ENCODE results near the gene THBS1.
A peak's percentile ranks its signal among the peaks of the same experiment; 100 is the strongest.

The THBS1 gene

DNA sequence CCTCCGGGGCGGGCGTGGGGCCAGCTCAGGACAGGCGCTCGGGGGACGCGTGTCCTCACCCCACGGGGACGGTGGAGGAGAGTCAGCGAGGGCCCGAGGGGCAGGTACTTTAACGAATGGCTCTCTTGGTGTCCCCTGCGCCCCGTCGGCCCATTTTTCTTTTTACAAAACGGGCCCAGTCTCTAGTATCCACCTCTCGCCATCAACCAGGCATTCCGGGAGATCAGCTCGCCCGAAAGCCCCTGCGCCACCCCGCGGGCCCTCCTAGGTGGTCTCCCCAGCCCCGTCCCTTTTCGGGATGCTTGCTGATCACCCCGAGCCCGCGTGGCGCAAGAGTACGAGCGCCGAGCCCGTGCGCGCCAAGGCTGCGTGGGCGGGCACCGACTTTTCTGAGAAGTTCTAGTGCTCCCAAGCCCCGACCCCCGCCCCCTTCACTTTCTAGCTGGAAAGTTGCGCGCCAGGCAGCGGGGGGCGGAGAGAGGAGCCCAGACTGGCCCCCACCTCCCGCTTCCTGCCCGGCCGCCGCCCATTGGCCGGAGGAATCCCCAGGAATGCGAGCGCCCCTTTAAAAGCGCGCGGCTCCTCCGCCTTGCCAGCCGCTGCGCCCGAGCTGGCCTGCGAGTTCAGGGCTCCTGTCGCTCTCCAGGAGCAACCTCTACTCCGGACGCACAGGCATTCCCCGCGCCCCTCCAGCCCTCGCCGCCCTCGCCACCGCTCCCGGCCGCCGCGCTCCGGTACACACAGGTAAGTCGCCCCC lies at the start of gene THBS1:
THBS1 (plus strand) TSS at position 595 of the 757 bp plus-strand sequence. CDS start 779 bp downstream, outside the sequence.
- peak; percentile 14 for DNase-seq

DNA sequence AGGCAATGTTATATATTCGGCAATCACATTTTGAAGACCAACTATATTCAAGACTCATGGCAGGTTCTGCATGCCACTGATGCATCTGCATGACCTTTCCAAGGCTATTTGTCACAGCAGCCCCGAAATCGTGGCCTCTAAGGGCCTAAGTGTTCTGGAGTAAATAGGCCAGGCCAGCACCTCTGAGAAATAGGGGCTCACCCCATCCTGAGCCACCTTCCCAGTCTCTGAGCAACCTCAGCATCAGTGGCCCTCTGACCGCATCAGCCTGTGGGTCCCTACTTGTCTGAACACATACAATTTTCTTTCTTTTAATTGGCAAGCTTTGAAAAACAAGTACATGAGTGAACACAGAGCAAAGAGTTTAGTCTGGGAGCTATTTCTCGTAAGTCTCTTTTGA lies 45.9 kb upstream of the THBS1 start:
- no peak for DNase-seq

DNA sequence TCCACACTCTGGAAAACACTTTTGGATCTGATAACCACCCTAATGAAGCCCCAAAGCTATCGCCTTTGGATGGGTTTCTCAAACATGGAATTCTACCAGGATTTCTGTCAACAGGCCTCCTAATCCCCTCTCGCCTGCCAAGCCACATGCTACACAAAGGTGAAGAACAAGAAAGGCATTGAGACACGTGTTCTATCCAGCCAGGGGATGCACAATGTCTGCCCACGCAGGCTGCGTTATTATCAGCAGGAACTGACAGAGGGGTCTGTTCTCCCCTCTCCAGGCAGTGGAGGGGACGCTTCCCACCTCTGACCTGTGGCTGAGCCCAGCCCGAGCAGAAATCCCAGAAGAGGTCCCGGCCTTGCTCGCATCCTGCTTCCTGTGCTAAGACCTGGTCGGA lies 45.4 kb upstream of the THBS1 start:
- DNase-seq: no peak

DNA sequence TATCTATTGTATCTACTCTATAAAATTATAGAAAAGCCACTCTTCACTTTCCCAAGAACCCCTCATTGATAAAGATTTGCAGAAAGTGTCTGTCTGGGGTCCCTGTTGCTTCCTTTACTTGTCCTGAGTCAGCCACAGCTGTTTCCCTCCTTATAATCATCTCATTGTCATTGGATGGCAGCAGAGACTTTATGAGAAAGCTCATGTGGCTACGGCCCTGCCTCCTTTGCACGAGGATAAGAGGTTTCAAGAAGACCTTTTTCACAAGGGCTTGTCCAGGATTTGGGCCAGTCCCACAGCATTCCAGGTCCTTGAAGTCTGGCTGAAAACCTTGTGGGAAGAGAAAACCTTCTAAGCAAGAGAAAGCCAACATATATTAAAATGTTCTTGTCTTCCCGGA lies 41.9 kb upstream of the THBS1 start:
- DNase-seq: no peak

DNA sequence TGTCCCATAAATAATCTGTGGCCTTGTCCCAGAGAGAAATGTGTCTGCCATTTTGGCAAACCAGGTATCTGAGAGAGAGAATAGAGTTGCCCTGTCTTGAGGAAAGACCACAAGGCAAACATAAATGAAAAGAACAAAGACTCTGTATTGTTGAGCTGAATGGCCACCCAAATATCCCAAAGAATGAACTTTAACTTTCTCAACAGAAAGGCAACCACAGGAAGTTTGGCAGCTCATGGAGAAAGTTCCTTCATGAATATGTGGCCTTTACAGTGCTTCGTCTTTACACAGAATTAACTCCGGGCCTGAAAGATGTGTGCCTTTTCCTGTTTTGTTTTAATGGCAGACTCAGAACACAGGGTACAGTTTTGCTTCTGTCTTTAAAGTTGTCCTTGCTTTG lies 41.4 kb upstream of the THBS1 start:
- no peak for DNase-seq

DNA sequence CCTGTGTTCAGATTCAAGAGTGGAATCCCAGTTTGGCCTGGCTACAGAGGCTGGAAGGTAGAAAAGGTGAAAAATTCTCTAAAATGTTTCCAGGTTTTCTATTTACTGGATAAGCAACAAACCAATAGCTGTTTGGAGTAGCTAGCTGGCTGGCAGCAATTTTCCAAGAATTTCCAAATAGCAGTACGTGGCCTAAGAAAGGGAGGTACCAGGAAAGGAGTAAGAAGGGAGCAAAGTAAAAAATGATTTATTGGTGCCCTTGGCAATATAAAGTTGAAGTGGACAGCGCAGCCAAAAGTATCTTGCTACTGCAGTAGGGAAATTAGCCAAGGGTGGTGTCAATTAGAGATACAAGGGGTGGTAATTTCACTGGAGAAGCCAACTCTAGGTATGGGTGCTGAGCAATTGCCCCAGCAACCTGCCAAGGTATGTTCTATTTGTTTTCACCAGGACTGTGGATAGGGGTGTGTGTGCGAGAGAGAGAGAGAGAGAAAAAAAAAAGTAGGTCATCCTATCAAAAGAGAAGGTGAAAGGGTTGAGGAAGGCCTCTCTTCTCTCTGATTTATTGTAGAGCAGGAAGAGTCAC lies 40.8 kb upstream of the THBS1 start:
- no peak for DNase-seq

DNA sequence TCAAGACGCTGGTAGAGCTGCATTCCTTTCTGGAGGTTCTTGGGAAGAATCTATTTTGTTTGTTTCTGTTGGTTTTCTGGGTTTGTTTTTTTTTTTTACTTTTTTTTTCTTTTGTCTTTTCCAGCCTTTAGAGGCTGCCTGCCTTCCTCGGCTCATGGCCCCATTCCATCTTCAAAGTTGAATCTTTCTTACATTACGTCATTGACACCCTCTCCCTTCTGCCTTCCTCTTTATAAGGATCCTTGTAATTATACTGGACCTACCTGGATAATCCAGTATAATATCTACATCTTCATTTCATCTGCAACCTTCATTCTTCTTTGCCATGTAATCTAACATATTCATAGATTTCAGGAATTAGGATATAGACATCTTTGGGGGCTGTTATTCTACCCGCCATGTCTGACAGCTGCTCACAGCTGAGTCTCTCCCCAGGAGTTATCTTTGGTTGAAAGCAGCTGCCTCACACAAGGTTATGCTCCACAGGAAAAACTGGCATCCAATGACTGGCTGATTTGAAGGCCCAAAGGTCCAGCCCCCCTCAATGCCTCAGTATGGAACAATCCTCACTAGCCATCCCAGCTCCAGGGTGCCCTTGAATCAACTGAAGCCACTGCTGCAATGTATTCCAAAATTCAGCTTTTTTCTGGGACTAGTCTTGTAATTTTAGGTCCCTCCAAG lies 38.4 kb upstream of the THBS1 start:
- DNase-seq: no peak

DNA sequence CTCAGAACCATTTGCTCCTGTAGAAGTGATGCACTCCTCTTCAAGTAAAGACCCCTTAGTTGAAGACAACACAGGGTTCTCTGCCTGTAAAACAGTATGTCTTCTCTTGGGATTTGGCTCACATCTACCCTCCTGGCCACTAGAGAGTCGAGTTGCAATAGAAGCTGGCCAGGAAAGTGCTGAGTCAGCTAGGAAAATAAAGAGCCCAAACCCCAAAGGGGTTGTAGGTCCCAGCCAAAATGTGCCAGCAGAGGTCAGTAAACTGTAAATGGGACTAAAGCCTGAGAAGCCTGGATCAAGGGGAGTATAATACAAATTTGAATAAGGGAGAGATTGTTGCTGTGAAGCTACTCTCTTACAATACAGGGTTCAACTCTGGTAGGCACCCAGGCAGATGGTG lies 37.2 kb upstream of the THBS1 start:
- DNase-seq: no peak

DNA sequence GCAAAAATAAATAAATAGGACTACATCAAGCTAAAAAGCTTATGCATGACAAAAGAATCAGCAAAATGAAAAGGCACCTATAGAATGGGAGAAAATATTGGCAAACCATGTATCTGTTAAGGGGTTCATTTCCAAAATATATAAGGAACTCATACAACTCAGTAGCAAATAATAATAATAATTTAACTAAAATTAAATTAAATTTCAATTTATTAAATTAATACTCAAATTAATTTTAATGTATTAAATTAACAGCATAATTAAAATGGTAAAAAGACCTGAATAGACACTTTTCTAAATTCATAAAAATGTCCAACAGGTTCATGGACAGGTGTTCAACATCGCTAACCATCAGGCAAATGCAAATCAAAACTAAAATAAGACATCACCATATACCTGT lies 34.0 kb upstream of the THBS1 start:
- DNase-seq: no peak

DNA sequence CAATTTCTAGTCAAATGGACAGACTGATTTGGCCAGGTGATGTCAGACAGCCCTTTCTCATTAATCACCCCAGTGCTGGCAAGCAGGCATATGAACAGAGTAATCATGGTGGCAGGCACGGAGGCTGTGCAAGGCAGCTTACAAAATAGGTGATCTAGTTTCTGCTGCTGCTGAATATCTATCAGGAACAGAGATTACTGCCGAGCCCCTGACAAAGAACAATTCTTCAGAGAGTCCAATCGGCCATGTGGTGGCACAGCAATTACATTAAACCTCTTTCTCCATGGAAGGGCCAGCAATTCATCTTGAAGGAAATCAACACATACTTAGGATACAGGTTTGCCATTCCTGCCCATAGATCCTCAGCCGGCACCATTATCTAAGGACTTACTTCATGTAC lies 32.3 kb upstream of the THBS1 start:
- DNase-seq: no peak

DNA sequence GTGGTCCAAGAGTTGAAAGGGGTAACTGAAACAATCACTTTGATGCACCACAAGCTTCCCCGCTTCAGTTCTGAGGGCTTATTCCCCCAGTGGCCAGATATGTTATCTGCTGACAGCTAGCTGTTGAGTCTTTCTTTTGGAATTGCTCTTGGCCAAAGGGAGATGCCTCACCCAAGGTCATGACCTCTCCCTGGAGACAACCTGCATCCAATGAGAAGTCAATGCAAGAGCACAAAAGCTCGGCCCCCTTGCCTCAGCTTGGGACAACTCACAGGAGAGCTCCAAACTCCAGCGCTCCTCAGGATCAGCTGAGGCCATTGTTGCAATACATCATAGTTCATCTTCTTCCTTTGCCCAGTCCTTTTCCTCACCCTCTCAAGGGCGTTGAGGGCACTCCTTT lies 31.0 kb upstream of the THBS1 start:
- no peak for DNase-seq

DNA sequence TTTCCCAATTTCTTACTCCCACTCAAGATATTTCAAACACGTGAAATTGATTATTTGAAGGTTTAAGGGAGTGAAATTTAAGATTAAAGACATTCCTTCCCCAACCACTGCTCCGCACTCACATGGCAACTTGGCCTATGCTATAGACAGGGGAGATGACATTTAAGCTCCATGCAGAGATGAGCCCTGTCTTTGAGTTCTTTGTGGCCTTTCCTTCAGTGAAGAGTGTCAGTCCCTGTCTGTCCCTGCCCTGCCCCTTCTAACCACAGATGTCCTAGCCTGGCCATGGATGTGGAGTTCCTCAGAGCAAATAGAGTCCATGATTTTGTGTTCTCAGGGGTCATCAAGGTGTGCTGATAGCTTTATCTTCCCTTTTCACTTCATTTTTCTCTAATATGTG lies 29.4 kb upstream of the THBS1 start:
- DNase-seq: no peak

DNA sequence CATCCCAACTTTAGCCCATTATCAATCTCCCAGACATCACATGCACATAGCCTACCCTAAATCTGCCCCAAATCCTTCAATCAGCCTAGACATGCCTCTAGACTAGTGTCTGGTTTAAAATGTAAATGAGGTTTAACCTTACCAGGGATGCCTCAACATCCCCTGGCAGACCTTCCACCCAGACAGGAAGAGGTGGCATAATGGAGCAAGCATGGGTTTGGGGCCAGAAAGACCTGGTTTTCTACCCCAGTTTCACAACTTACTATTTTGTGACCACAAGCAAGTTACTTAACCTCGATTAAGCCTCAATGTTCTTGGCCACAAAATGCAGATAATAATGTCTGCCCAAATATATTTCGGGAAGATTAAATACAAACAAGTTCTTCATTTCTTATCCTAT lies 28.3 kb upstream of the THBS1 start:
- no peak for DNase-seq

DNA sequence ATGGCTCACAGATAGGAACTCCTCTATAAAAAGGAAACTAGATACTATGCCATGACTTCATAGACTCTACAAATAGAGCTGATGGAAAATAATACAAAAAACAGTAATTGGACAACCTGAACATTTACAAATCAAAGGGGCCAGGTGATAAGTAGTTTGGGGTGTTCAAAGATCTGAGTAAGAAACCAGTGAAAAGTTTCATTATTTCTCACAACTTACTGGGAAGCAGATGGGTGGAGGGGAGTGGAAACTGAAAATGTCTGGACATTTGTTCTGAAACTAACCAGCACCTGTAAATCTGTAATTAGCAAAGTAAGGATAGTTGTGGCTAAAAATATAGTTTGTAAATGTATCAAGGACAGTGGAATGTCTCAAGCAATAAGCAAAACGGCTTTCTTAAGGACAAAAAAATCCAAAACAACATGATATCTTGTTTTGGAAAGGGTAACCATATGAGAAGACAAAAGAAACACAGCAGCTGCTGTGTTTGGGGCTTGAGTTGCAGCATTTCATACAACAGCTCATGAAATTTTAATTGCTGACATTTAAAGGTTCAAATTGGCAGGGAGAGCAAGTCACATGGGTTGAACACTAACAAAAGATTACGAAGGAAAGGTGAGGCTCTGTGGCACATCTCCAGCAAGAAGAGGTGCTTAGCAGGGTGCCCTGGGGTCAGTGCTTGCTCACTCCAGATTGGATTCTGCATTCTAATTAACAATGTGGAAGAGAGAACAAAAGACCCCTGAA lies 26.8 kb upstream of the THBS1 start:
- DNase-seq: no peak

DNA sequence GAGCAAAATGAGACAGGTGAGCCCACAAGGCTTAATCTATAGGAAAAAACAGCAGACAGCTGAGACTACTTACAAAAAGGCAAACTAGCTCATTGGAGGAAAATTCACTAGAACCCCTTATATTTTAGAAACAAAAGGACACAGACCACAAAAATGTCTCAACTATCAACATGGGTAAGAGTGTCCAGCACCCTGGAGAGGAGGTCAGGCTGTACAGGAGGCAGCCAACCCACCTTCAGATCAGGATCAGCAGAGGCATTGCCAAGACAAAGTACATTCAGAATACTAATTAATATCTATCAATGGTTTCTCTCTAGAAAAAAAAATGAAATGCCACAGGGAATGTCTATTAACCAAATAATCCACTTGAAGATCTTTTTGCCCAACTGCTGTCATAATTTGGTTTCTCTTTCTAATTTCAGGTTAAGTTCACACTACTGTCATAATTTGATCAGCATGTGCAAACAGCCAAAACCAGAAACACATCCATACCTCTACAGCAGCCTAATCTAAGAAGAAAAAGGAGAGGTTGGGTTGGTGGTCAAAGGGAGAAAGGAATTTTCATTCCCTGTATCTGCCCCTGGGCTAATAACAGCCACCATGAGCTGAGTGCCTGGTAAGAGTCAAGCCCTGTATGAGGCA lies 26.0 kb upstream of the THBS1 start:
- DNase-seq: no peak

DNA sequence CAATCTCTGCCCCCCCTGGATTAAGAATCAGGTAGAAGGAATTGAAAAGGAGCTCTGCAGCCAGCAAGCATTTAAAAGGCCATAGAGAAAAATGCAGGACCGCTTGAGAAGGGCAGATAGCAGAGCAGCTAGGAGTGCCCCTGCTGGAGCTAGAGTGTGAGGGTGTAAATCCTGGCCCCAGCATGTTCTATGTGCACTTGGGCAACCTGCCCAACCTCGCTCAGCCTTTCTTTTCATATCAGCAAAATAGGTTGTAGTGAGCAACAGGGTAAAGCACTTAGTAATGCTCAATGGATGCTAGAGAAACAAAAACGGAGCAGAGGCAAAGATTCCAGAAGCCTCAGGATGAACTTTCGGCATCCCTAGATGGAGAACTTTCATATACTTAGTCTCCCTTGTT lies 25.0 kb upstream of the THBS1 start:
- DNase-seq: no peak

DNA sequence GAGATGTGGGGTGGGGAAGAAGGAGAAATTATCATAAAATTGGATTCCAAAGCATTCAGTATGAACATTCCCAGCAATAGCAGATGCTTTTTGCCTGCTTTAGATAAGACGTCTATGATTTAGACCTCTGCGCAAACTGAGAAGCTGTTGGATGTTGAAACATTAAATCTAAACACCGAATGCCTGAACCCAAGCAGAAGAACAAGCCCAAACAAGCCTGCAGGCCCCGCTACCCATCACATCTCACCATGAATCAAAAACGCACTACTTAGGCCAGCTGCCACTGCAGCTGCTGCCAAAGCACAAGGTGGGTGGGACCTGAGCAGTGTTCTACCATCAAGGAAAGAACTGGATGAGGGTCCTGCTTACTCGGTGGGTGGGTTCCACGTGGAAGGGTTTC lies 24.4 kb upstream of the THBS1 start:
- no peak for DNase-seq

DNA sequence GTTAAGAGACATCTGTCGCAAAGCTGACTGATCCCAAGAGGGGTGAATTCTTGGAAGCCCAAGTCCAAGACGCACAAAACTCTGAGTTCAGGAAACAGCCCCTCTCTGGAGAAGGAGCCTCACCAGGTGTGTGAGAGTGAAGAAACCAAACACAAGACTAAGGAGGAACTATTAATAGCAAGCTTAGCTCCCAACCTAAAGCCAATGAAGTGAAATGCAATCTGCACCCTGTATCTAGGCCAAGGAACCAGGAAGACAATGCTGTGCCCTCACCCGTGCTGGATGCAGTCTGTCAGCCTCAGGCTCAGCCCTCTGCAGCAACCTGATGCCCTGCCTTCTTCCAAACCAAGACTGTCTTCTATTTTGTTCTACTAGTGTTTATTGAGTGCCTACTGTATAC lies 22.5 kb upstream of the THBS1 start:
- DNase-seq: no peak

DNA sequence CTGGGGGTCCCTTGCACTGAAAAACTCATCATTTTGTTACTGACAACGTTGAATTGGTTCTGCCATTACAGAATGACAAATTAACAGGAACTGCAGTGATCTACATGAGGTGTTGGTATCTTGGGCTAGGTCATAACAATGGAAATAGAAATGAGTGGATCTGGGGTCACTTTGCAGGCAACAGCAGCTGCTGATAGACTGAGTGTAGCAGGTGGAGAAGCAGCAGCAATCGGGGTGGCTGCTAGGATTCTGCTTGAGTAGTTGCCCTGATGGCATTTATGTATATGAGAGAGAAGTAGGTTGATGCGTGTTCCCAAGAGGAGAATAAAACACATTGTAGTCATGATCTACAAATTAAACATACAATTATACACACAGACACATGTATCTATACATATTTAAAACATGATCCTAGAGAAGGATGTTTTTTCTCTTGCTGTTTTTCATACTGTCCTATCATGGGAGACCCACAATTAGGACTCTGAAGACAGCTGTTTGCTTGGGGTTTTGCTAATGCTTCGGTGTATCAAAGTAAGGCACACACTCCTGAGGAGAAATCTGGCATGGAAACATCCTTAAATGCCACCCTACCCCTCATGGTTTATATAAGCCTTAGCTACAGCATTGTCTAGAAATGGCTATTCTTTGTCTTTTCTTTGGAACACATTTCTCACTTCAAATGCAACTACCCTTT lies 15.8 kb upstream of the THBS1 start:
- DNase-seq: no peak

DNA sequence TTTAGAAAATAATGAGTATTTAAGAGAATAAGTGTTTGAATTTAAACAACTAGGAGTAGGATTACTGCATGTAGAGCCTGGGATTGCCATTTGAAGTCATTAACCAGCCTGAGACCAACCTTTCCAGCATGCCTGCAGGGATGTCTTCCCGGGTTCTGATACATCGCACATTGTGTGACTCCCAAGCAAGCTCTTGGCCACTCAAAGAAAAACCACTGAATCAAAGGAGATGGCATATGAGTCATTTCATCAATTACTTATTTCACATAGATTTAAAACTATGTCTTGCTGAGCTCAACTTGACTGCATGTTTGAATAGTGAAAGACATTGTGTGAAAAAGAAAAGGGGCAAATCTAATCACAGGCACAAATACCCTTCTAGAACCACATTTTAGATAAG lies 15.0 kb upstream of the THBS1 start:
- DNase-seq: no peak

DNA sequence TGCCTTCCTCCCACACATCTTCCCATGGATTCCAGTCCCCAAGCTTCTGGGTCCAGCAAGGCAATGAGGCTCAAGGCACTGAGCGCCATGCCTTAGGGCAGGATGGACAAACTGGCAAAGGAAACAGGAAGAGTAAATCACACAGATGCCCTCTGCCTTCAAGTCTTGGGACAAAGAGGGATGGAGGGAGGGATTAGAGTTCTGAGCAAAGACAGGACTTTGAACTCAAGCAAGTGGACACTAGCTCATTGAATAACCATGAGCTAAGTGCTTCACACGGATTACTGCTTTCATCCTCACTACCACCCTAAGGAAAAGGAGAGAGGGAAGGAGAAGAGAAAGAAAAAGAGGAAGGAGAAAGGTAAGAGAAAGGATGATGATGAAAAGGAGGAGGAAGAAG lies 7.6 kb upstream of the THBS1 start:
- no peak for DNase-seq

DNA sequence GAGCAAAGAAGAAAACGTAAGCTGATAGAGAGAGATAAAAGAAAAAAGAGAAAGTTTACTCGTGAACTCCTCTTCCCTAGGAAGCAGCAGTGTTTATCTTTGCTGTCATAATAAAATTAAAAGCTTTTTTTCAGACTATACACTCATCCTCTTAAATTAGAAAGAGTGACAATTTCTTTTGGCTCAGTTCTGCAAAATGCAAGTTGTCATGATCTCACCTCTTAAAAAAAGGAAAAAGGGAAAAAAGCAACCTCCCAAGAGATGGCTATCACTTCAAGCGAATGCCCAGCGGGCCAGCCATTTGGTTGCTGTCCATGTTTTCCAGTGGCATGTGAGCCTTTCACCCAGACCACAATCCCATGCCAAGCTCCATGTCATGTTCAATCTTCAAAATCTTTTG lies 7.0 kb upstream of the THBS1 start:
- no peak for DNase-seq

DNA sequence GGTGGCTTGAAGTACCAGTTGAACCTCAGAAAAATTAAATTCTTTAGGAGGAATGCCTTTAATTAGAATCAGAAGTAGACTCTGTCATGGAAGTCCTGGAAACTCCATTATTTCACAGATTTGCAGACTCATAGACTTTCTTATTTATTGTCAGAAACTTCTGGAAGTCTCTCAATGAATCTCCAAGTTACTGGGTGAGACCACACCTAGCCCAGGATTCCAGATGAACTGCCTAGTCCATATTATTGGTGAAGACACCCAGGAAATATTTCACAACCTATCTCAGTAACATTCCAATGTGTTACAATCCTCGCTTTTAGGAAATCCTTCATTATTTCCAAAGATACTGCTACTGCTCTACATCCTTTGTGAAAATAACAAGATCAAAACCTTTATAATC lies 6.5 kb upstream of the THBS1 start:
- no peak for DNase-seq

Measured in NCI-H146 (cell line).